ENCODE data around the gene RECQL5. TPM values are rescaled to one million over a fixed set of nuclear protein-coding genes. Genes with fewer than 3 reads are reported as not detected.
"Not testable (repeated sequence)": the region's sequence is repeated elsewhere in the genome, so short reads cannot be mapped to it uniquely, and the experiment has no call there.

The RECQL5 gene
- total RNA-seq, 1 experiment from 2014 or later = 67.0 TPM

DNA sequence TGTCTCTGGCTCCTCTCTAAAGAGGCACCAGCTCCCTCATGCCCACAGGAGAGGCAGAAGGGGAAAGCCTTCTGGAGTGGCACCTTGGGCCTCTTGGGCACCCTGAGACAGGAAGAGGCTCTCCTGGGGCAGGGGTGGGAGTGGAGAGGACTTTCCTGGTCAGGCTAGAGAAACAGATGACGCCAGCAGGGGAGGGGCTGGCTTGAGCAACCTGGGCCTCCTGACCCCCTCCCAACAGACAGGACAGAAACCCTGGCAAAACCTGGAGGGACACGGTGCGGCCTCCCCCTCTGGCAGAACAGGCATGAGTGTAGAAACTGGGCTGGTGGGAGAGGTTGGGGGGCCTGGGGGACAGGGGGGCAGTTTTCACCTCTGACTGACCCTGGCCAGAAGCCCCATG, 27.6 kb downstream of the RECQL5 start:
- Histone ChIP-seq H3K27me3 (replicated peaks; ENCODE audit: control insufficient read depth, insufficient read depth, low read length) (no peaks in the 10 kb centered on the region), H3K4me3 (ENCODE audit: low read depth, low read length) (no peak overlapping the region), H3K4me1 (peaks cover 31% of the 10 kb centered on the region), H3K9me3 (no peaks in the 10 kb centered on the region), H3K36me3 (ENCODE audit: control insufficient read depth, insufficient read depth, low read length) (peaks cover 1% of the 10 kb centered on the region)
- intact Hi-C loops (cut with micrococcal nuclease; ENCODE audit: unreplicated experiment) = no loop called here
- POLR2A ChIA-PET = no interaction called here
- BruUV-seq (replicated peaks) = no TSS peak
- H3K27ac Mint-ChIP-seq (ENCODE audit: unreplicated experiment) = no peak overlapping the region
- H3K4me3 Mint-ChIP-seq (ENCODE audit: unreplicated experiment) = no peak overlapping the region
- TF ChIP-seq CTCF (IDR thresholded peaks at IDR 0.05; ENCODE audit: insufficient read depth in 1 of 2, low read depth in 1 of 2, low read length in 1 of 2, severe bottlenecking in 1 of 2, unreplicated experiment in 1 of 2) = no peak
- H3K27me3 Mint-ChIP-seq (ENCODE audit: insufficient read depth, unreplicated experiment) = no peaks in the 10 kb centered on the region
- no peak for DNase-seq
- CTCF ChIA-PET = interaction anchor here (1.2 to 2.2 kb wide), 2 partner anchors 14 to 109 kb away, joined by 7 to 10 read pairs; no protein-coding TSS in a partner anchor
- H3K9me3 Mint-ChIP-seq (ENCODE audit: unreplicated experiment) = no peaks in the 10 kb centered on the region
- H3K4me1 Mint-ChIP-seq (ENCODE audit: low read depth, unreplicated experiment) = no peaks in the 10 kb centered on the region
- H3K36me3 Mint-ChIP-seq (ENCODE audit: insufficient read depth, unreplicated experiment) = peaks cover 18% of the 10 kb centered on the region

- no TSS peak for BruUV-seq (replicated peaks)
- no peak for TF ChIP-seq CTCF (IDR thresholded peaks at IDR 0.05; ENCODE audit: insufficient read depth in 1 of 2, low read depth in 1 of 2, low read length in 1 of 2, severe bottlenecking in 1 of 2, unreplicated experiment in 1 of 2)
- Histone ChIP-seq H3K4me1 (peaks cover 36% of the 10 kb centered on the region), H3K36me3 (ENCODE audit: control insufficient read depth, insufficient read depth, low read length) (peaks cover 1% of the 10 kb centered on the region), H3K27me3 (replicated peaks; ENCODE audit: control insufficient read depth, insufficient read depth, low read length) (no peaks in the 10 kb centered on the region), H3K4me3 (ENCODE audit: low read depth, low read length) (no peak overlapping the region), H3K9me3 (no peaks in the 10 kb centered on the region)
- Mint-ChIP-seq H3K9me3 (ENCODE audit: unreplicated experiment) (no peaks in the 10 kb centered on the region), H3K36me3 (ENCODE audit: insufficient read depth, unreplicated experiment) (peaks cover 21% of the 10 kb centered on the region), H3K27me3 (ENCODE audit: insufficient read depth, unreplicated experiment) (no peaks in the 10 kb centered on the region), H3K27ac (ENCODE audit: unreplicated experiment) (no peak overlapping the region), H3K4me1 (ENCODE audit: low read depth, unreplicated experiment) (peaks cover under 1% of the 10 kb centered on the region), H3K4me3 (ENCODE audit: unreplicated experiment) (no peak overlapping the region)
- DNase-seq = no peak
- ChIA-PET POLR2A (no interaction called here), CTCF (interaction anchor here (1.0 to 2.2 kb wide), 3 partner anchors 14 to 111 kb away, joined by 3 to 10 read pairs (median 7); no protein-coding TSS in a partner anchor)
- intact Hi-C loops (cut with micrococcal nuclease; ENCODE audit: unreplicated experiment) = no loop called here
These were observed 28.1 kb downstream of the RECQL5 start for GRCh38 chr17:75638893-75639292.

DNA sequence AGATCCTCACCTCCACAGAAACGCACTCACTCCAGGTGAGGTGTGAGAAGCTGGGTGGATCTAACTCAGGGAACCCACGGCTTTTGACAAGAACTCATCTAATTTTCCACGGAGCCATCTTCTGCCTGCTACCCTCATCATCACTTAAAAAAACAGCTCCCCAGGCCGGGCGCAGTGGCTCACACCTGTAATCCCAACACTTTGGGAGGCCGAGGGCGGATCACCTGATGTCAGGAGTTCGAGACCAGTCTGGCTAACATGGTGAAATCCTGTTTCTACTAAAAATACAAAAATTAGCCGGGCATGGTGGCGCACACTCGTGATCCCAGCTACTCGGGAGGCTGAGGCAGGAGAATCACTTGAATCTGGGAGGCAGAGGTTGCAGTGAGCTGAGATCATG, 28.9 kb downstream of the RECQL5 start:
- POLR2A ChIA-PET = not testable (repeated sequence)

More for the DNA sequence above, 28.9 kb downstream of the RECQL5 start:
- H3K9me3 ChIP-seq; H3K9me3 Mint-ChIP-seq (ENCODE audit: unreplicated experiment); H3K36me3 ChIP-seq (ENCODE audit: control insufficient read depth, insufficient read depth, low read length); H3K27ac Mint-ChIP-seq (ENCODE audit: unreplicated experiment); H3K27me3 ChIP-seq (replicated peaks; ENCODE audit: control insufficient read depth, insufficient read depth, low read length); H3K4me3 ChIP-seq (ENCODE audit: low read depth, low read length); BruUV-seq (replicated peaks); H3K4me3 Mint-ChIP-seq (ENCODE audit: unreplicated experiment); H3K4me1 Mint-ChIP-seq (ENCODE audit: low read depth, unreplicated experiment); H3K27me3 Mint-ChIP-seq (ENCODE audit: insufficient read depth, unreplicated experiment); intact Hi-C loops (cut with micrococcal nuclease; ENCODE audit: unreplicated experiment); DNase-seq: not testable (repeated sequence)
- CTCF ChIA-PET = interaction anchor here (0.6 to 1.8 kb wide), 4 partner anchors 8 to 112 kb away, joined by 3 to 5 read pairs (median 4); partner anchors contain the start of gene ITGB4
- H3K36me3 Mint-ChIP-seq (ENCODE audit: insufficient read depth, unreplicated experiment) = peaks cover 29% of the 10 kb centered on the region
- H3K4me1 ChIP-seq = peaks cover 40% of the 10 kb centered on the region

All from Caco-2 (cell line).